Uterus (tissue), 2 donors: ENCODE data around the gene DUSP28.

Experiments
- CTCF ChIP-seq, 4 experiments: fragments of 200-600 bp in 2 of 4; fragments of 450-650 bp in 2 of 4; sonication (generic) in 2 of 4; IDR thresholded peaks; one replicate each; pipeline ENCODE4 v1.5.1; 2016 to 2019; ENCODE audit warnings: antibody characterized with exemption in 4 of 4, mild to moderate bottlenecking in 2 of 4, moderate library complexity in 1 of 4
- POLR2A ChIP-seq, 2 donors: fragments of 450-650 bp; IDR thresholded peaks; one replicate each; pipeline ENCODE4 v1.6.1; 2016; ENCODE audit warnings: antibody characterized with exemption in 2 of 2, mild to moderate bottlenecking in 1 of 2, moderate library complexity in 1 of 2

GRCh38 chr2:240567137-240567871 is 7.1 kb downstream of the DUSP28 start:
- TF ChIP-seq CTCF (IDR thresholded peaks at IDR 0.05) (no peak), POLR2A (IDR thresholded peaks at IDR 0.05) (no peak)
